H9 (cell line): ENCODE data around the gene NPIPB8. TPM values are rescaled to one million over a fixed set of nuclear protein-coding genes. Genes with fewer than 3 reads are reported as not detected.
"Not testable (repeated sequence)": the region's sequence is repeated elsewhere in the genome, so short reads cannot be mapped to it uniquely, and the experiment has no call there.

ENCODE experiments used
- DNase-seq: peaks from one replicate; pipeline ENCODE4 v3.0.0-alpha.2; 2017
- H2AFZ ChIP-seq: one replicate; pipeline ENCODE4 v1.6.1; 2013; ENCODE audit warnings: mild to moderate bottlenecking, low read length, control low read depth, moderate library complexity
- H2AK5ac ChIP-seq: 2 replicates; pipeline ENCODE4 v1.6.1; 2013; ENCODE audit warnings: low read length, control low read depth, mixed read lengths; ENCODE audit not compliant: insufficient read length
- H2BK120ac ChIP-seq: one replicate; pipeline ENCODE4 v1.6.1; 2013; ENCODE audit warnings: low read depth, mild to moderate bottlenecking, low read length, control low read depth, inconsistent platforms; ENCODE audit not compliant: poor library complexity, severe bottlenecking
- H2BK12ac ChIP-seq: 2 replicates; pipeline ENCODE4 v1.6.1; 2013; ENCODE audit warnings: low read length, control low read depth, mixed read lengths, low read depth; ENCODE audit not compliant: insufficient read length
- H2BK15ac ChIP-seq: 2 replicates; pipeline ENCODE4 v1.6.1; 2013; ENCODE audit warnings: low read depth, low read length, control low read depth
- H2BK20ac ChIP-seq: one replicate; pipeline ENCODE4 v1.6.1; 2013; ENCODE audit warnings: low read depth, mild to moderate bottlenecking, low read length, control low read depth, inconsistent platforms; ENCODE audit not compliant: poor library complexity, severe bottlenecking
- H2BK5ac ChIP-seq: 2 replicates; pipeline ENCODE4 v1.6.1; 2013; ENCODE audit warnings: low read length, control low read depth, mixed read lengths; ENCODE audit not compliant: insufficient read length
- H3K14ac ChIP-seq: 2 replicates; pipeline ENCODE4 v1.6.1; 2013; ENCODE audit warnings: low read length, control low read depth; ENCODE audit not compliant: insufficient read depth
- H3K18ac ChIP-seq: 2 replicates; pipeline ENCODE4 v1.6.1; 2013; ENCODE audit warnings: low read depth, mild to moderate bottlenecking, mixed read lengths, low read length, control low read depth; ENCODE audit not compliant: insufficient read length
- H3K23ac ChIP-seq: 2 replicates; pipeline ENCODE4 v1.6.1; 2013; ENCODE audit warnings: low read length, control low read depth, mixed read lengths, low read depth; ENCODE audit not compliant: insufficient read length
- H3K23me2 ChIP-seq: 2 replicates; pipeline ENCODE4 v1.6.1; 2013; ENCODE audit warnings: low read depth, mild to moderate bottlenecking, mixed read lengths, low read length, control low read depth; ENCODE audit not compliant: insufficient read length, poor library complexity, severe bottlenecking
- H3K27ac ChIP-seq: 2 replicates; pipeline ENCODE4 v1.5.1; 2013; ENCODE audit warnings: low read length, control low read depth, mixed read lengths, low read depth; ENCODE audit not compliant: insufficient read length
- H3K27me3 ChIP-seq: 2 replicates; pipeline ENCODE4 v1.6.1; 2013; ENCODE audit warnings: low read length, control low read depth, inconsistent platforms; ENCODE audit not compliant: insufficient read depth
- H3K4ac ChIP-seq: 2 replicates; pipeline ENCODE4 v1.6.1; 2013; ENCODE audit warnings: low read depth, mild to moderate bottlenecking, control low read depth, inconsistent platforms, low read length, moderate library complexity
- H3K4me1 ChIP-seq: 2 replicates; pipeline ENCODE4 v1.6.1; 2013; ENCODE audit warnings: low read length, control low read depth, inconsistent platforms; ENCODE audit not compliant: insufficient read depth
- H3K4me2 ChIP-seq: 2 replicates; pipeline ENCODE4 v1.6.1; 2013; ENCODE audit warnings: low read length, control low read depth, mixed read lengths; ENCODE audit not compliant: insufficient read length, insufficient read depth
- H3K56ac ChIP-seq: 2 replicates; pipeline ENCODE4 v1.6.1; 2013; ENCODE audit warnings: low read depth, mild to moderate bottlenecking, mixed read lengths, low read length, control low read depth; ENCODE audit not compliant: insufficient read length
- H3K79me1 ChIP-seq: 2 replicates; pipeline ENCODE4 v1.6.1; 2013; ENCODE audit warnings: low read depth, mild to moderate bottlenecking, moderate library complexity, low read length, control low read depth, inconsistent platforms; ENCODE audit not compliant: insufficient read depth, poor library complexity, severe bottlenecking
- H3K79me2 ChIP-seq: 2 replicates; pipeline ENCODE4 v1.6.1; 2013; ENCODE audit warnings: low read length, control low read depth, inconsistent platforms; ENCODE audit not compliant: insufficient read depth
- H3K9ac ChIP-seq: 2 replicates; pipeline ENCODE4 v1.6.1; 2013; ENCODE audit warnings: low read length, control low read depth, mixed read lengths; ENCODE audit not compliant: insufficient read length; ENCODE audit errors: extremely low read depth
- H3K9me3 ChIP-seq: one replicate; pipeline ENCODE4 v1.6.1; 2013; ENCODE audit warnings: low read depth, low read length, inconsistent platforms; ENCODE audit not compliant: control insufficient read depth
- H3T11ph ChIP-seq: one replicate; pipeline ENCODE4 v1.6.1; 2013; ENCODE audit warnings: mild to moderate bottlenecking, low read length, control low read depth, inconsistent platforms
- H4K20me1 ChIP-seq: one replicate; pipeline ENCODE4 v1.6.1; 2013; ENCODE audit not compliant: control insufficient read depth, insufficient read length, insufficient read depth
- H4K5ac ChIP-seq: 2 replicates; pipeline ENCODE4 v1.6.1; 2013; ENCODE audit warnings: low read depth, mild to moderate bottlenecking, mixed read lengths, low read length, control low read depth; ENCODE audit not compliant: insufficient read length
- H4K8ac ChIP-seq: replicated peaks from 2 replicates; pipeline ENCODE4 v1.6.1; 2013; ENCODE audit warnings: low read length, control low read depth, mixed read lengths, low read depth; ENCODE audit not compliant: insufficient read length
- H4K91ac ChIP-seq: 2 replicates; pipeline ENCODE4 v1.6.1; 2013; ENCODE audit warnings: low read depth, mild to moderate bottlenecking, moderate library complexity, mixed read lengths, low read length, control low read depth; ENCODE audit not compliant: insufficient read length
- H3K27ac Mint-ChIP-seq, 3 experiments: 2 replicates in 2 of 3; 3 replicates in 1 of 3; pipeline ENCODE4 v1.8.0; 2020 to 2021; ENCODE audit warnings: mixed read lengths in 3 of 3, mild to moderate bottlenecking in 1 of 3, moderate library complexity in 1 of 3
- H3K27me3 Mint-ChIP-seq: 2 replicates; pipeline ENCODE4 v1.8.0; 2021; ENCODE audit warnings: low read depth, mild to moderate bottlenecking, moderate library complexity, mixed read lengths
- H3K36me3 Mint-ChIP-seq, 3 experiments: 2 replicates in 2 of 3; 3 replicates in 1 of 3; pipeline ENCODE4 v1.8.0; 2020 to 2021; ENCODE audit warnings: low read depth in 3 of 3, mixed read lengths in 3 of 3; ENCODE audit not compliant: insufficient read depth in 1 of 3
- H3K4me1 Mint-ChIP-seq, 2 experiments: 2 replicates each; pipeline ENCODE4 v1.8.0; 2020; ENCODE audit warnings: mixed read lengths in 2 of 2
- H3K4me3 Mint-ChIP-seq, 2 experiments: 2 replicates in 1 of 2; 3 replicates in 1 of 2; pipeline ENCODE4 v1.8.0; 2020 to 2021; ENCODE audit warnings: mild to moderate bottlenecking in 2 of 2, mixed read lengths in 2 of 2, moderate library complexity in 1 of 2
- H3K9me3 Mint-ChIP-seq, 2 experiments: 2 replicates in 1 of 2; 3 replicates in 1 of 2; pipeline ENCODE4 v1.8.0; 2020; ENCODE audit warnings: mild to moderate bottlenecking in 2 of 2, mixed read lengths in 2 of 2, moderate library complexity in 1 of 2
- WGBS: extraction: QIAGEN DNeasy Blood & Tissue Kit; methylation state at CpG from one replicate; pipeline ENCODE4 v1.1.7; 2013; ENCODE audit warnings: missing lambda C conversion rate, low lambda C conversion rate, mixed read lengths; ENCODE audit not compliant: insufficient read length; ENCODE audit errors: extremely low coverage; 5-methylcytosine and 5-hydroxymethylcytosine counted together
- total RNA-seq: library from RNA; stranded (reverse); gene quantifications from 2 replicates; pipeline ENCODE4 v1.2.1, GENCODE V29; 2021

NPIPB8 gene
- total RNA-seq, 1 experiment from 2014 or later, result not detected

GRCh38 chr16:28701384-28701783 lies 63.5 kb downstream of the NPIPB8 start:
- H3K23me2 ChIP-seq, H3K4me3 Mint-ChIP-seq, H3K23ac ChIP-seq, H3K4ac ChIP-seq, H3K9me3 Mint-ChIP-seq, H3K9me3 ChIP-seq, H3K36me3 Mint-ChIP-seq, H3K4me1 Mint-ChIP-seq, H3K27ac Mint-ChIP-seq, H2AK5ac ChIP-seq, H3K18ac ChIP-seq, H3T11ph ChIP-seq, H4K20me1 ChIP-seq, H2BK20ac ChIP-seq, H2BK15ac ChIP-seq, H3K56ac ChIP-seq, H3K27me3 Mint-ChIP-seq, H2AFZ ChIP-seq, H3K4me1 ChIP-seq, H3K27ac ChIP-seq, H3K27me3 ChIP-seq, H2BK5ac ChIP-seq, H2BK12ac ChIP-seq, H3K14ac ChIP-seq, H2BK120ac ChIP-seq, H3K79me2 ChIP-seq, H4K5ac ChIP-seq, H3K4me2 ChIP-seq, H4K91ac ChIP-seq, H3K9ac ChIP-seq, H4K8ac ChIP-seq, H3K79me1 ChIP-seq, DNase-seq: not testable (repeated sequence)
- no CpG with 5 or more reads among the region's 8 CpGs for WGBS

DNA sequence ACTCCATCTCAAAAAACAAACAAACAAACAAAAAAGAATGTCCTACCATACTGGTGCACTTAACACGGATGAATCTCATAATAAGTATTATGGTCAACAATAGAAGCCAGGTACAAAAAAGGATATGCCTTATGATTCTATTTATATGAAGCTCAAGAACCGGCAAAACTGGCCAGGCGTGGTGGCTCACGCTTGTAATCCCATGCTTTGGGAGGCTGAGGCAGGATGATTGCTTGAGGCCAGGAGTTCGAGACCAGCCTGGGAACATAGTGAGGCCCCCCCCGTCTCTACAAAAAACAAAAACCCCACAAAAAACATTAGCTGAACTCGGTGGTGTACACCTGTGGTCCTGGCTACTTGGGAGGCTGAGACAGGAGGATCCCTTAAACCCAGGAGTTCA lies 66.4 kb downstream of the NPIPB8 start:
- H3K27me3 Mint-ChIP-seq, H3K4me1 ChIP-seq, H2AFZ ChIP-seq, H4K5ac ChIP-seq, H2BK12ac ChIP-seq, H3T11ph ChIP-seq, H2BK120ac ChIP-seq, H3K56ac ChIP-seq, H3K4ac ChIP-seq, H3K4me1 Mint-ChIP-seq, H4K91ac ChIP-seq, H3K9me3 ChIP-seq, DNase-seq, H3K14ac ChIP-seq, H2BK20ac ChIP-seq, H3K79me1 ChIP-seq, H3K27me3 ChIP-seq, H2BK5ac ChIP-seq, H3K9ac ChIP-seq, H3K4me2 ChIP-seq, H3K23me2 ChIP-seq, H3K27ac Mint-ChIP-seq, H3K79me2 ChIP-seq, H2BK15ac ChIP-seq, H3K27ac ChIP-seq, H3K36me3 Mint-ChIP-seq, H2AK5ac ChIP-seq, H3K18ac ChIP-seq, H4K20me1 ChIP-seq, H3K4me3 Mint-ChIP-seq, H3K9me3 Mint-ChIP-seq, H4K8ac ChIP-seq, H3K23ac ChIP-seq: not testable (repeated sequence)
- WGBS, result no CpG with 5 or more reads among the region's 7 CpGs

Other genes starting within 250 kb of the NPIPB8 start
- gene EIF3CL, start 234.2 kb upstream of the NPIPB8 start, total RNA-seq, result 102 and 105 TPM in 2 replicates
- 0.20 TPM in 1 of 2 replicates, not detected in the other for gene NPIPB7, start 165.7 kb upstream of the NPIPB8 start, total RNA-seq
- gene CLN3, start 146.0 kb upstream of the NPIPB8 start, total RNA-seq, result 21.3 and 21.4 TPM in 2 replicates
- gene APOBR, start 143.4 kb upstream of the NPIPB8 start, total RNA-seq, result not detected in 2 replicates
- not detected in 2 replicates for gene IL27, start 131.2 kb upstream of the NPIPB8 start, total RNA-seq
- gene NUPR1, start 99.1 kb upstream of the NPIPB8 start, total RNA-seq, result 0.15 and 0.35 TPM in 2 replicates
- gene SGF29, start 84.1 kb upstream of the NPIPB8 start, total RNA-seq, result 24.5 and 24.8 TPM in 2 replicates
- 0.35 and 0.66 TPM in 2 replicates for gene SULT1A2, start 41.0 kb upstream of the NPIPB8 start, total RNA-seq
- gene SULT1A1, start 28.0 kb upstream of the NPIPB8 start, total RNA-seq, result 4.8 and 5.0 TPM in 2 replicates
- 990 and 1,003 TPM in 2 replicates for gene EIF3C, start 73.4 kb downstream of the NPIPB8 start, total RNA-seq
- gene NPIPB9, start 113.7 kb downstream of the NPIPB8 start, total RNA-seq, result 1.8 and 2.7 TPM in 2 replicates
- 293 and 309 TPM in 2 replicates for gene ATXN2L, start 184.9 kb downstream of the NPIPB8 start, total RNA-seq
- 207 and 208 TPM in 2 replicates for gene TUFM, start 208.3 kb downstream of the NPIPB8 start, total RNA-seq
- gene SH2B1, start 225.8 kb downstream of the NPIPB8 start, total RNA-seq, result 50.1 and 51.9 TPM in 2 replicates
- gene ATP2A1, start 240.4 kb downstream of the NPIPB8 start, total RNA-seq, result 3.9 and 4.6 TPM in 2 replicates